SK-N-SH (cell line): ENCODE measurements around the gene ETFA. TPM values are rescaled to one million over a fixed set of nuclear protein-coding genes. Genes with fewer than 3 reads are reported as not detected.
A peak's percentile ranks its signal among the peaks of the same experiment; 100 is the strongest.

ENCODE experiments used
- CTCF ChIA-PET: fragments of 300-600, 350-600 bp; formaldehyde crosslinking; extraction: SDS; loops from one replicate; lab custom pipeline; 2021; lab: Yijun Ruan, JAX
- POLR2A ChIA-PET: fragments of 350-600 bp; sonication (Branson Sonifier 250); formaldehyde crosslinking; extraction: SDS; loops from one replicate; lab custom pipeline; 2020; ENCODE audit warnings: antibody characterized with exemption, inconsistent platforms; lab: Yijun Ruan, JAX
- DNase-seq: peaks from one replicate; pipeline ENCODE4 v3.0.0; 2012
- H2AFZ ChIP-seq: fragments of 200-600 bp; sonication (generic); 2 replicates; pipeline ENCODE4 v1.8.1; 2016; ENCODE audit warnings: antibody characterized with exemption, mild to moderate bottlenecking, low read depth
- H3F3A ChIP-seq: fragments of 200-600 bp; sonication (generic); replicated peaks from 2 replicates; pipeline ENCODE3; 2016; ENCODE audit warnings: antibody characterized with exemption, mild to moderate bottlenecking; ENCODE audit not compliant: insufficient read depth
- H3K27ac ChIP-seq, 2 experiments: fragments of 200-500 bp in 1 of 2; fragments of 200-600 bp in 1 of 2; sonication (Bioruptor generic) in 1 of 2; sonication (generic), shearing (Covaris generic) in 1 of 2; 2 replicates each; pipeline versions ENCODE4 v1.5.1 to v1.6.1; 2014 to 2016; ENCODE audit warnings: low read depth in 2 of 2, inconsistent platforms in 1 of 2, low read length in 1 of 2, mild to moderate bottlenecking in 1 of 2, mixed read lengths in 1 of 2
- H3K27me3 ChIP-seq: fragments of 200-600 bp; sonication (generic), shearing (Covaris generic); 2 replicates; pipeline ENCODE4 v1.6.1; 2016; ENCODE audit warnings: mixed run types; ENCODE audit not compliant: insufficient read depth
- H3K36me3 ChIP-seq, 2 experiments: fragments of 200-500 bp in 1 of 2; fragments of 200-600 bp in 1 of 2; sonication (Bioruptor generic) in 1 of 2; sonication (generic) in 1 of 2; replicated peaks in 1 of 2; 2 replicates each; pipeline versions ENCODE3 to v1.5.1; 2014 to 2016; ENCODE audit warnings: low read length in 1 of 2, mild to moderate bottlenecking in 1 of 2; ENCODE audit not compliant: insufficient read depth in 2 of 2, control insufficient read depth in 1 of 2
- H3K4me1 ChIP-seq, 2 experiments: fragments of 200-500 bp in 1 of 2; fragments of 200-600 bp in 1 of 2; sonication (Bioruptor generic) in 1 of 2; sonication (generic), shearing (Covaris generic) in 1 of 2; 2 replicates each; pipeline versions ENCODE4 v1.5.1 to v1.6.1; 2014 to 2016; ENCODE audit warnings: low read depth in 1 of 2, low read length in 1 of 2, mixed run types in 1 of 2; ENCODE audit not compliant: insufficient read depth in 2 of 2, control insufficient read depth in 1 of 2
- H3K4me2 ChIP-seq: fragments of 200-600 bp; sonication (generic), shearing (Covaris generic); 2 replicates; pipeline ENCODE4 v1.6.1; 2017; ENCODE audit warnings: mixed run types
- H3K4me3 ChIP-seq, 2 experiments: fragments of 200-500 bp in 1 of 2; fragments of 200-600 bp in 1 of 2; sonication (Bioruptor generic) in 1 of 2; sonication (generic), shearing (Covaris generic) in 1 of 2; 2 replicates each; pipeline versions ENCODE4 v1.5.1 to v1.8.1; 2014 to 2016; ENCODE audit warnings: low read depth in 2 of 2, inconsistent platforms in 1 of 2, low read length in 1 of 2, mild to moderate bottlenecking in 1 of 2, mixed read lengths in 1 of 2, moderate library complexity in 1 of 2
- H3K79me2 ChIP-seq: fragments of 200-600 bp; sonication (generic); 2 replicates; pipeline ENCODE4 v1.8.1; 2017; ENCODE audit warnings: mild to moderate bottlenecking; ENCODE audit not compliant: insufficient read depth
- H3K9ac ChIP-seq: fragments of 200-600 bp; sonication (generic); 2 replicates; pipeline ENCODE4 v1.6.1; 2017; ENCODE audit warnings: mixed run types
- H3K9me2 ChIP-seq: fragments of 200-600 bp; sonication (generic); 2 replicates; pipeline ENCODE4 v1.6.1; 2017; ENCODE audit warnings: mixed run types
- H3K9me3 ChIP-seq: fragments of 200-600 bp; sonication (generic); 2 replicates; pipeline ENCODE4 v1.6.1; 2017; ENCODE audit warnings: mixed run types, mild to moderate bottlenecking, moderate library complexity
- H4K20me1 ChIP-seq: fragments of 200-600 bp; sonication (generic); 2 replicates; pipeline ENCODE4 v1.6.1; 2017; ENCODE audit warnings: mild to moderate bottlenecking, mixed run types; ENCODE audit not compliant: insufficient read depth
- EP300 ChIP-seq, 2 experiments: IDR thresholded peaks; 2 replicates each; pipeline versions ENCODE4 v1.4.0 to v1.6.1; 2012; ENCODE audit warnings: borderline replicate concordance in 1 of 2, low read depth in 1 of 2, low read length in 1 of 2
- FOXJ3 ChIP-seq: sonication (generic); formaldehyde crosslinking; IDR thresholded peaks from 2 replicates; pipeline ENCODE4 v1.5.1; 2020; ENCODE audit warnings: mild to moderate bottlenecking, missing genetic modification reagents
- JUND ChIP-seq: IDR thresholded peaks from 2 replicates; pipeline ENCODE4 v1.4.0; 2012
- MEF2A ChIP-seq: IDR thresholded peaks from 2 replicates; pipeline ENCODE4 v1.4.0; 2012; ENCODE audit warnings: low read depth, borderline replicate concordance
- POLR2AphosphoS5 ChIP-seq: IDR thresholded peaks from 2 replicates; pipeline ENCODE4 v1.6.1; 2012; ENCODE audit warnings: low read depth, low read length
- RAD21 ChIP-seq: IDR thresholded peaks from 2 replicates; pipeline ENCODE4 v1.6.1; 2012; ENCODE audit warnings: mild to moderate bottlenecking, low read length
- RCOR1 ChIP-seq: fragments of 150-350 bp; IDR thresholded peaks from 2 replicates; pipeline ENCODE4 v1.6.1; 2017; ENCODE audit warnings: antibody characterized with exemption, low read length
- SIN3A ChIP-seq: IDR thresholded peaks from 2 replicates; pipeline ENCODE4 v1.6.1; 2012; ENCODE audit warnings: low read depth, mild to moderate bottlenecking, low read length, moderate library complexity, borderline replicate concordance
- TAF1 ChIP-seq: IDR thresholded peaks from 2 replicates; pipeline ENCODE4 v1.6.1; 2012; ENCODE audit warnings: low read depth, mild to moderate bottlenecking, low read length, moderate library complexity, borderline replicate concordance
- TCF12 ChIP-seq: IDR thresholded peaks from 2 replicates; pipeline ENCODE4 v1.4.0; 2012
- TEAD4 ChIP-seq: IDR thresholded peaks from 2 replicates; pipeline ENCODE4 v1.4.0; 2012; ENCODE audit warnings: mild to moderate bottlenecking, borderline replicate concordance; ENCODE audit not compliant: insufficient read depth
- WGBS: methylation state at CpG from one replicate; pipeline ENCODE4 v1.1.6; 2017; ENCODE audit warnings: low lambda C conversion rate; 5-methylcytosine and 5-hydroxymethylcytosine counted together
- polyA plus RNA-seq, 3 experiments: library from polyadenylated mRNA; depleted of rRNA; stranded (reverse); fragments of >200 nt; gene quantifications; 2 replicates each; pipeline ENCODE4 v1.2.3, GENCODE V29; 2012
- TF ChIP-seq, protein P1 (sequence below): IDR thresholded peaks from 2 replicates; pipeline ENCODE4; 2012
- TF ChIP-seq, protein P2 (sequence below): IDR thresholded peaks from 2 replicates; pipeline ENCODE4 v1.4.0; 2012; ENCODE audit warnings: low read depth
- TF ChIP-seq, protein P3 (sequence below): fragments of 150-350 bp; IDR thresholded peaks from 2 replicates; pipeline ENCODE4 v1.6.1; 2017; ENCODE audit warnings: antibody characterized with exemption, low read length, low read depth, borderline replicate concordance

Gene ETFA
- polyA plus RNA-seq, 1 of the 3 experiments (the other 2 are of a cell fraction), result 122 TPM

DNA sequence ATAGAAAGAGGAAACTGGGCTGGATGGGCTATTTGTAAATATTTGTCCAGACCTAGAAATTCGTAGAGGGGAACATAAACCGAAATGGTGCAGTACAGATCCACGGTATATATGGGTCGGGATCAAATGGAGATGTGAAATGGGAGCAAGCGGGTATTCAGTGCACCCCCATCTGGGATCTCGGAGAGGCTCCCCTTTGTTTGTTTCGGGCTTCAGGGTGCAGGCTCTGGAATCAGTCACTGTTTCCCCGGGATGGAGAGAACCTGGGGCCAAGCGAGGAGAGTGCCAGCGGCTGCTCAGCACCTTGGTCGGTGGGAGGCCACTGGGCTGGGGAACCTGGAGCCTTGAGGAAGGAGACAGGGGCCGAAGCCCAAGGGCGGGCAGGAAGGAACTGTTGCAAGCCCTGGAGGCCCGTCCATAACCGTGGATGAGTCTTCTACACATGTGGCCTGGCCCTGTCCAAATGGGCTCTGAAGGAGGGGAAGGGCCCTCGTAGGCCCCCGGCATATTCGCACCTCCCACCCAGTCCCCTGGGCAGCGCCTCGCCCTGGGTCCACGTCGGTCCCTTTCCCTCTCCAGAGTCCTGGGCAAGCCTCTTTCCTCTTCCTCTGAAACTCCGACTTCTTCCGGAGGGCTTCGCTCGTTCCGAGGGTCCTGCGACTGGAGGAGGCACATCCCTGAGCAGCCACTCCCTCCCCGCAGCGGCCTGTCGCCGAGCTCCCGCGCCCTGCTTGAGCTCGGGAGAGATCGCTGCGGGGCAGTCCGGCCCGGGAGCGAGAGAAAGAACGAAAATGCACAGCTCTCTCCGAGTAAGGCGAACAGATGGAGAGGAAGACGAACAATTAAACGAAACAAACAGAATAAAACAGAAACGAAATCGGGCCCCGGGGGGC is 28.3 kb upstream of the ETFA start:
- Histone ChIP-seq H3K4me2 (no peak overlapping the region; the same call in 1 of the 2 replicates), H4K20me1 (0 out of 2 replicates have a peak, but pooled peaks cover 4% of the 10 kb centered on the region), H2AFZ (no peak overlapping the region), H3K27ac (no peak overlapping the region), H3K9me3 (no peaks in the 10 kb centered on the region), H3K79me2 (peaks cover 22% of the 10 kb centered on the region), H3K9ac (no peak overlapping the region), H3K9me2 (no peaks in the 10 kb centered on the region), H3F3A (peaks cover 8% of the 10 kb centered on the region), H3K36me3 (peaks cover 0 to 21% of the 10 kb centered on the region in 2 experiments), H3K27me3 (no peaks in the 10 kb centered on the region), H3K4me1 (peaks cover 4 to 26% of the 10 kb centered on the region in 2 experiments; a peak in 3 of 4 replicates), H3K4me3 (peak overlapping the region in 1 of 2 experiments; percentile 54; a peak in 1 of 4 replicates)
- ChIA-PET CTCF (interaction anchor here (1.2 kb wide), 1 partner anchor 280 kb away, joined by 4 read pairs; the partner anchor contains the start of gene TMEM266), POLR2A (interaction anchor here (0.6 kb wide), 1 partner anchor 133 kb away, joined by 4 read pairs; no protein-coding TSS in a partner anchor)
- TF ChIP-seq EP300 (IDR thresholded peaks at IDR 0.05; ENCODE audit: borderline replicate concordance in 1 of 2, low read depth in 1 of 2, low read length in 1 of 2) (no peak), JUND (no peak), RCOR1 (no peak), TAF1 (no peak), RAD21 (no peak)
- 95% methylated on average over 41 of the region's 48 CpGs for WGBS
- DNase-seq, result peak; percentile 24

DNA sequence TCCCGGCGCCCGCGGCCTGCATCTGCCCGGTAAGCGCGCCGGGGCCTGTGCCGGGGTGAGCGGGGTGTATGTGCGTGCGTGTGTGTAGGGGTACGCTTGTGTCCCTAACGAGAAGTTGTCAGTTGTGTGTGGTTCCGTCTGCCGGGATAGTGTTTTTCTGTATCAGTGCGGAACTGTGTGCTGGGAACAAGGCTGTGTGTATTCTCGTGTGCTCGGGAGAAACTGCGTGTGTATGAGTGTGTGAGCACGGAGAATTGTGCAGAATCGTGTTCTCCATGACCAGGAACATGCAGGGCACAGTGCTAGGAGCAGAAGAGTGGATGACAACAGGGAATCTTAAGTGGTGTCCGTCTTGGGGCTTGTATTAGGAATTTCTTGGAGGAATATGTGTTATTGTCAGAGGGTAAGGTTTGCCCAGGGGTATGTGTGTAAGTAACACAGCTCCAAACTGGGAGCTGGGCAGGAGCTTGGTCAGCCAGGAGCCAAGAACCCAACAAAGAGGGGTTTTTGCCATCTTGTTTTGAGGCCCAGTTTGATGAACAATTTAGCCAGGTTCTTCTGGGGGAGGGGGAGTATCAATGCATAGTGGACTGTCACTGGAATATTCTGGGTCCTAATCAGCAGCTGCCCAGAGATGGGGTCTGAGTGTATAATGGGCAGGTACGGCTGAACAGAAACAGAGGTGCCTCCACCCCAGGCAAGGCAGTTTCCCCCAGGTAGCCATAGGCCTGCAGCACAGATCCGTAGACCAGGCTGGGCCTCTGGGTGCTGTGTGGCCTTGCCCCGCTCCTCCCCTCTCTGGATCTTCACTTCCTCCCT is 27.4 kb upstream of the ETFA start:
- peaks cover 0 to 17% of the 10 kb centered on the region in 2 experiments for H3K36me3 ChIP-seq
- H3K27ac ChIP-seq, result no peak overlapping the region
- WGBS, result 51% methylated on average over 14 of the region's 26 CpGs
- TF ChIP-seq TCF12 (no peak), TAF1 (no peak), FOXJ3 (CRISPR knock-in tag) (no peak), POLR2AphosphoS5 (no peak), TEAD4 (no peak), MEF2A (no peak), SIN3A (no peak)
- TF ChIP-seq, protein P1, sequence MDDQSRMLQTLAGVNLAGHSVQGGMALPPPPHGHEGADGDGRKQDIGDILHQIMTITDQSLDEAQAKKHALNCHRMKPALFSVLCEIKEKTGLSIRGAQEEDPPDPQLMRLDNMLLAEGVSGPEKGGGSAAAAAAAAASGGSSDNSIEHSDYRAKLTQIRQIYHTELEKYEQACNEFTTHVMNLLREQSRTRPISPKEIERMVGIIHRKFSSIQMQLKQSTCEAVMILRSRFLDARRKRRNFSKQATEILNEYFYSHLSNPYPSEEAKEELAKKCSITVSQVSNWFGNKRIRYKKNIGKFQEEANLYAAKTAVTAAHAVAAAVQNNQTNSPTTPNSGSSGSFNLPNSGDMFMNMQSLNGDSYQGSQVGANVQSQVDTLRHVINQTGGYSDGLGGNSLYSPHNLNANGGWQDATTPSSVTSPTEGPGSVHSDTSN, result no peak
- TF ChIP-seq, protein P2, sequence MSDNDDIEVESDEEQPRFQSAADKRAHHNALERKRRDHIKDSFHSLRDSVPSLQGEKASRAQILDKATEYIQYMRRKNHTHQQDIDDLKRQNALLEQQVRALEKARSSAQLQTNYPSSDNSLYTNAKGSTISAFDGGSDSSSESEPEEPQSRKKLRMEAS, result no peak
- TF ChIP-seq, protein P3, sequence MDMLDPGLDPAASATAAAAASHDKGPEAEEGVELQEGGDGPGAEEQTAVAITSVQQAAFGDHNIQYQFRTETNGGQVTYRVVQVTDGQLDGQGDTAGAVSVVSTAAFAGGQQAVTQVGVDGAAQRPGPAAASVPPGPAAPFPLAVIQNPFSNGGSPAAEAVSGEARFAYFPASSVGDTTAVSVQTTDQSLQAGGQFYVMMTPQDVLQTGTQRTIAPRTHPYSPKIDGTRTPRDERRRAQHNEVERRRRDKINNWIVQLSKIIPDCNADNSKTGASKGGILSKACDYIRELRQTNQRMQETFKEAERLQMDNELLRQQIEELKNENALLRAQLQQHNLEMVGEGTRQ, result no peak
- TF ChIP-seq, all 33 proteins: peak for 0
- Histone ChIP-seq H3K27me3 (no peaks in the 10 kb centered on the region), H3K9me3 (no peaks in the 10 kb centered on the region), H3K4me1 (peaks cover 4 to 29% of the 10 kb centered on the region in 2 experiments; a peak in 2 of 4 replicates), H3K9me2 (no peaks in the 10 kb centered on the region), H4K20me1 (0 out of 2 replicates have a peak, but pooled peaks cover 4% of the 10 kb centered on the region), H3K4me3 (peak overlapping the region; percentile 54 to 74), H3K9ac (peak overlapping the region; percentile 62; the same call in 1 of the 2 replicates), H3K79me2 (peaks cover 22% of the 10 kb centered on the region), H3K4me2 (peak overlapping the region; percentile 91), H2AFZ (no peak overlapping the region), H3F3A (peaks cover 8% of the 10 kb centered on the region)
- peak; percentile 42 for DNase-seq
- ChIA-PET POLR2A (no interaction called here), CTCF (interaction anchor here (1.2 kb wide), 1 partner anchor 279 kb away, joined by 4 read pairs; the partner anchor contains the start of gene TMEM266)
